Mesothelial cell of epicardium (in vitro differentiated cells): ENCODE data around the gene DMGDH. TPM values are rescaled to one million over a fixed set of nuclear protein-coding genes. Genes with fewer than 3 reads are reported as not detected.

Experiments
- DNase-seq, 2 experiments: peaks; one replicate each; pipeline ENCODE4 v3.0.0; 2021; ENCODE audit warnings: low spot score in 2 of 2; ENCODE audit not compliant: unreplicated experiment in 2 of 2
- H3K27ac Mint-ChIP-seq: 2 replicates; pipeline ENCODE4 v1.8.0; 2021; ENCODE audit warnings: mixed read lengths
- H3K27me3 Mint-ChIP-seq: 2 replicates; pipeline ENCODE4 v1.8.0; 2021; ENCODE audit warnings: low read depth, mixed read lengths
- H3K36me3 Mint-ChIP-seq: 2 replicates; pipeline ENCODE4 v1.8.0; 2021; ENCODE audit warnings: mixed read lengths
- H3K4me1 Mint-ChIP-seq: 2 replicates; pipeline ENCODE4 v1.8.0; 2021; ENCODE audit warnings: mixed read lengths
- H3K4me3 Mint-ChIP-seq: 2 replicates; pipeline ENCODE4 v1.8.0; 2021; ENCODE audit warnings: mild to moderate bottlenecking, moderate library complexity, mixed read lengths
- H3K9me3 Mint-ChIP-seq: 2 replicates; pipeline ENCODE4 v1.8.0; 2021; ENCODE audit warnings: mixed read lengths
- total RNA-seq: library from RNA; stranded (reverse); gene quantifications from 3 replicates; pipeline ENCODE4 v1.2.1, GENCODE V29; 2021
- TF ChIP-seq, protein P1 (sequence below): fragments of 200-600 bp; sonication (generic); IDR thresholded peaks from one replicate; pipeline ENCODE4 v1.5.0; 2021; ENCODE audit warnings: antibody characterized with exemption; ENCODE audit not compliant: unreplicated experiment

DMGDH gene
- total RNA-seq, 1 donor from 2014 or later: 1.2 TPM

DNA sequence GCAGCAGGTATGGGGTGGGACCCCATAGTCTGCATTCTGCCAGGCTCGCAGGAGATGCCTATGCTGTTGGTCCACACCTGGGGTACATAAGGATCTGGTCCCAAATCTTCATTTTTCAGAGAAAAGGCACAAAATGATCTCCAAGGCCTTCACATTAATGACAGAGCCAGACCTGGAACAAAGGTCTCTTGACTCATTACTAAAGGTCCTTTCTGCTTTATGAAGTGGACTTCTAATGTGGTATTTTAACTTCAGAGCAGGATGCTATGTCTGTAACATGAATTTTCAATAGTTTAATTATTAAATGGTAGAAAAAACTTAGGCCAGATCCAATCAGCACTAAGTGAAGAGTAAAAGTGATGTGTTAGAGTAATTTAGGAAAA lies 38.0 kb downstream of the DMGDH start:
- peaks cover 8% of the 10 kb centered on the region for H3K4me1 Mint-ChIP-seq

GRCh38 chr5:79030663-79031484 lies 38.6 kb downstream of the DMGDH start:
- H3K27ac Mint-ChIP-seq: no peak overlapping the region
- peaks cover 3% of the 10 kb centered on the region for H3K27me3 Mint-ChIP-seq
- TF ChIP-seq, protein P1, sequence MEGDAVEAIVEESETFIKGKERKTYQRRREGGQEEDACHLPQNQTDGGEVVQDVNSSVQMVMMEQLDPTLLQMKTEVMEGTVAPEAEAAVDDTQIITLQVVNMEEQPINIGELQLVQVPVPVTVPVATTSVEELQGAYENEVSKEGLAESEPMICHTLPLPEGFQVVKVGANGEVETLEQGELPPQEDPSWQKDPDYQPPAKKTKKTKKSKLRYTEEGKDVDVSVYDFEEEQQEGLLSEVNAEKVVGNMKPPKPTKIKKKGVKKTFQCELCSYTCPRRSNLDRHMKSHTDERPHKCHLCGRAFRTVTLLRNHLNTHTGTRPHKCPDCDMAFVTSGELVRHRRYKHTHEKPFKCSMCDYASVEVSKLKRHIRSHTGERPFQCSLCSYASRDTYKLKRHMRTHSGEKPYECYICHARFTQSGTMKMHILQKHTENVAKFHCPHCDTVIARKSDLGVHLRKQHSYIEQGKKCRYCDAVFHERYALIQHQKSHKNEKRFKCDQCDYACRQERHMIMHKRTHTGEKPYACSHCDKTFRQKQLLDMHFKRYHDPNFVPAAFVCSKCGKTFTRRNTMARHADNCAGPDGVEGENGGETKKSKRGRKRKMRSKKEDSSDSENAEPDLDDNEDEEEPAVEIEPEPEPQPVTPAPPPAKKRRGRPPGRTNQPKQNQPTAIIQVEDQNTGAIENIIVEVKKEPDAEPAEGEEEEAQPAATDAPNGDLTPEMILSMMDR: no peak
- no peak overlapping the region for H3K4me3 Mint-ChIP-seq
- H3K9me3 Mint-ChIP-seq: no peaks in the 10 kb centered on the region
- peaks cover 9% of the 10 kb centered on the region for H3K4me1 Mint-ChIP-seq
- H3K36me3 Mint-ChIP-seq: no peaks in the 10 kb centered on the region
- no peak for DNase-seq

More for the DNA sequence above, 38.0 kb downstream of the DMGDH start:
- H3K4me3 Mint-ChIP-seq: no peak overlapping the region
- TF ChIP-seq, protein P1: no peak
- H3K36me3 Mint-ChIP-seq: no peaks in the 10 kb centered on the region
- no peak for DNase-seq
- no peak overlapping the region for H3K27ac Mint-ChIP-seq
- no peaks in the 10 kb centered on the region for H3K9me3 Mint-ChIP-seq
- peaks cover 3% of the 10 kb centered on the region for H3K27me3 Mint-ChIP-seq

DNA sequence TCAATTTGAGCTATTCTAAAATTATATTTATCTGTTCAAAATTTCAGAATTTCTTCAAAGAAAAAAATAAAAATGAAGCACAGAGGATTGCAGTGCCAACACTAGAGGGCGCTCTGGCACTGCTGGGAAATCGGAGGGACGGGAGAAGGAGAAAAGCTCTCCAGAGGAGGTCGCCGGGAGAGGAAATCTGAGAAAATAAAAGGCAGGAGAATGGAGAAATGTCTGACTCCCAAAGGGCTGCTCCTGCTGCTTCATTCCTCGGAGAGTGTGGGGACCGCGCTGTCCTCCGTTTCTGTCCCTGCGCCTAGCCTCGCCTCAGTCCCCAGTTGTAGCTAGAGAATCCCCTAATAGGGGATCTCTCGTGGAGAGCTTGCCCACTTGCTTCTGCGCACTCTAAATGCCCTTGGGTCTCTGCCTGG lies 44.4 kb downstream of the DMGDH start:
- Mint-ChIP-seq H3K9me3 (no peaks in the 10 kb centered on the region), H3K36me3 (no peaks in the 10 kb centered on the region), H3K4me1 (peaks cover 27% of the 10 kb centered on the region), H3K27ac (peak overlapping the region; percentile 49), H3K27me3 (peaks cover 12% of the 10 kb centered on the region), H3K4me3 (peak overlapping the region; percentile 58)
- TF ChIP-seq, protein P1: peak; percentile 94
- DNase-seq: peak; percentile 55 to 81

DNA sequence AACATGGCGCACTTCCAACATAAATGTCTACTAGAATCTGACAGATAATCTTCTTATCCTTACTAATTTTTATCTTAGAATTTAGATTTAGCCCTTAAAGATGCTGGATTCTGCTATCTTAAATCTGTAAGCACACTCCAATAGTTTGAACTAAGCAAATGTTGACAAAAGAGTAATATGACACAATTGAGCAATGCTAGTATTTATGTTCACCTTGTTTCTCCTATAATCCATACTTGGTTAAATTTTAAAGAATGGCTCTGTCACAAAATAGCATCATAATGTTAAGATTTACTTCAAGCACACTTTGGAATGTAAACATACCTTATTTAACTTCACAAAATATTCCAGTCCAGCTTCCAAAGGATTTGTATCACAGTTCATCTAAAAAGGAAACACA lies 45.5 kb downstream of the DMGDH start:
- no peak for DNase-seq
- TF ChIP-seq, protein P1: no peak
- Mint-ChIP-seq H3K27me3 (peaks cover 18% of the 10 kb centered on the region), H3K4me3 (no peak overlapping the region), H3K27ac (no peak overlapping the region), H3K9me3 (no peaks in the 10 kb centered on the region), H3K4me1 (peaks cover 27% of the 10 kb centered on the region), H3K36me3 (no peaks in the 10 kb centered on the region)

DNA sequence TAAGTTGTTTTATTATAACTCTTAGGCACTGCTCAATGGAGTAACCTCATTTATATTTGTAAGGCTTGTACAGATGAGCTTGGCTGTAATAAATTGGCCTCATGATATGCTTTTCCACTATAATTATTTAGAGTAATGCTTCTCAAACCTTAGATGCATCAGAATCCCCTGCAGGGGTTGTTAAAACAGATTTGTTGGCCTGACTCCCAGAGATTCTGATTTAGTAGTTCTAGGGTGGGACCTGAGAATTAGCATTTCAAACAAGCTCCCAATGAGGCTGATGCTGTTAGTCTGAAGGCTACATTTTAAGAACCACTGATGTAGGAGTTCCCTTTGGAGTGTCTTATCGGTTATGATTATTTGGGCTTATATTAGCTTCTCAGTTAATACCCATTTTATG lies 46.1 kb downstream of the DMGDH start:
- Mint-ChIP-seq H3K4me3 (no peak overlapping the region), H3K4me1 (peaks cover 27% of the 10 kb centered on the region), H3K27me3 (peaks cover 18% of the 10 kb centered on the region), H3K9me3 (no peaks in the 10 kb centered on the region), H3K36me3 (no peaks in the 10 kb centered on the region), H3K27ac (no peak overlapping the region)
- TF ChIP-seq, protein P1: no peak
- DNase-seq: no peak
